LNCaP clone FGC (cell line): ENCODE results near the gene PIMREG.

Experiments used
- DNase-seq: peaks from one replicate; pipeline ENCODE4 v3.0.0-alpha.2; 2011; ENCODE audit warnings: low read depth
- H3K4me3 ChIP-seq: 2 replicates; pipeline ENCODE4 v1.5.1; 2011; ENCODE audit warnings: mild to moderate bottlenecking, low read depth, low read length, control low read depth
- CTCF ChIP-seq: IDR thresholded peaks from 2 replicates; pipeline ENCODE4 v1.5.1; 2012; ENCODE audit warnings: mild to moderate bottlenecking; ENCODE audit not compliant: control insufficient read depth, insufficient read depth; ENCODE audit errors: extremely low read depth

PIMREG gene

DNA sequence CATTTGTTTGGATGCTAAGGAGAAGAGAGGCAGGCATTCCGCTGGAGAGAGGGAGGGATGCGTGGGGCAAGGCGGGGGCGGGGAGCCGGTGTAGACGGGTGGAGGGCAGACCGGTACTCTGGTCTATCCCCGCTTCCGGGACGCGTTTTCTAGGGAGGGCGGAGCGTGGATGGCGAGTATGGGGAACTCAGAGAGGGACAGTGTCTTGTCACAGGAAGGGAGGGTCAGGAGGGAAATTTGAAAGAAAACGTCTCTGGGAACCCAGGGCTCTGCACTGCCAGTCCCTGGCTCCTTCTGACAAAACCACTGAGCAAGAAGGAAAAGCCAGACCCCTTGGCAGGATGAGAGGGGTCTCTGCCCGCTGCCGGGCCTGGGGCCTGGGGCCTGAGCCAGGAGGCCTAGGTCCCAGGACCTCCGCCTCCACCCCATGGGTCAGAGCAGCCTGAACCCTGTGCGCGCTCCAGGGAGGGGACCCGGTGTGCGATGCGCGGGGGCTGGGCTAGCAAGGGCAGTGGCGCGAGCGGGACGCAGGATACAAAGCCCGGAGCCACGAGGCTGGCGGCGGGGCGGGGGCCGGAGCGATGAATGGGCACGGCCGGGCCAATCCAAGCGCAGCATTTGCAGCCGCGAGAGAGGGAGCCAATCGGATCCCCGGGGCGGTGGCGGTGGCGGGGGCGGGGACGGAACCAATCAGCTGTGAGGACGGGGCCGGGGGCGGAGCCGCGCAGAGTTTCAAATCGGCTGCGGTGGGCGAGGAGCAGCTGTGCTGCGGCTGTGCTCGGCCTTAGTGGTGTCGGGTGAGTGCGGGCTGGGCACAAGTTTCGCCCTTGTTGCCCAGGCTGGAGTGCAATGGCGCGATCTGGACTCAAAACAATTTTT, at the start of gene PIMREG:
Gene PIMREG, plus strand, starts transcription at position 764 of the 879 bp plus-strand sequence. CDS start 656 bp downstream, outside the sequence.
- peak within 1 kb of the TSS; percentile 85 for H3K4me3 ChIP-seq
- peak; percentile 63 for DNase-seq
- no peak for TF ChIP-seq CTCF

DNA sequence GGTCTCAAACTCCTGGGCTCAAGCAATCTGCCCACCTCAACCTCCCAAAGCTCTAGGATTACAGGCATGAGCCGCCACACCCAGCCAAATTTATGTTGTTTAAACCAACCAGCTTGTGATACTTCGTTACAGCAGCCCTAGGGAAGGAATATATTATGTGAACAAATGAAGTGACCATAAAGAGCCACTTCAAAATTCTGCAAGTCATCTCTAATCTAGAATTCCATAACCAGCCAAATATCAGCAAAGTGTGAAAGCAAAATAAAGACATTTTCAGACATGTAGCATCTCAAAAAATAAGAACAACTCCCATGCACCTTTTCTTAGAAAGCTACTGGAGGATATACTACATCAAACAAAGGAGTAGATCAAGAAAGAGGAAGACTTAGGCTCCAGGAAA, 45.3 kb upstream of the PIMREG start:
- no peak for DNase-seq
- H3K4me3 ChIP-seq, result no peak overlapping the region
- TF ChIP-seq CTCF, result no peak

- no peak for DNase-seq
- no peak overlapping the region for H3K4me3 ChIP-seq
- no peak for TF ChIP-seq CTCF
Observed at GRCh38 chr17:6402258-6402657, 42.0 kb upstream of the PIMREG start.

DNA sequence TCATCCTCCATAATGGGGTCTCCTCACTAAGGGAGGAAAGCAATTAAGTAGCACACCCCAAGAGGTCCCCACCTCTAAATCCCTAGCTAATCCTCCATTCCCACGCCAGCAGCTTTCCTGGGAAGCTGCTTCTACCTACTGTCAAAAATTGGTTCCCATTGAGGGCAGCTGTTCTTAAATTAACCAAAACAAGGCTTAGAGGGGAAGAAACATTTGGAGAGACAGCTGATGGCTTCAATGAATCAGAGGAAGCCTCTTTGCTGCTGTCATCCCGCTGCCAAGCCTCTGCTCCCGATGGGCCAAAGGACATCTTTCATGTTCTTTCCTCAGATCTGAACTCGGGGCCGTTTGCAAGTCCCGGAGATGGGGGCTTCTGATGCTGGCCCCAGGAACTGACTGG, 36.0 kb upstream of the PIMREG start:
- no peak overlapping the region for H3K4me3 ChIP-seq
- DNase-seq, result no peak
- no peak for TF ChIP-seq CTCF

- DNase-seq, result no peak
- no peak for TF ChIP-seq CTCF
- no peak overlapping the region for H3K4me3 ChIP-seq
Observed at GRCh38 chr17:6408735-6409134, 35.5 kb upstream of the PIMREG start.

GRCh38 chr17:6413065-6413464, 31.2 kb upstream of the PIMREG start:
- no peak overlapping the region for H3K4me3 ChIP-seq
- DNase-seq, result peak; percentile 8
- TF ChIP-seq CTCF, result peak; percentile 56

GRCh38 chr17:6415616-6416015, 28.6 kb upstream of the PIMREG start:
- TF ChIP-seq CTCF, result no peak
- H3K4me3 ChIP-seq, result no peak overlapping the region
- no peak for DNase-seq
